Smooth muscle cell (in vitro differentiated cells): Measurements from ENCODE around the gene PNMA8A. TPM values are rescaled to one million over a fixed set of nuclear protein-coding genes. Genes with fewer than 3 reads are reported as not detected.

Source experiments
- DNase-seq: peaks from one replicate; lab custom pipeline; 2025; ENCODE audit not compliant: unreplicated experiment; lab: John Stamatoyannopoulos, UW
- H2AFZ ChIP-seq: fragments of 200-600 bp; sonication (generic); 2 replicates; pipeline ENCODE4 v1.6.0; 2016; ENCODE audit warnings: antibody characterized with exemption, low read depth, mild to moderate bottlenecking
- H3F3A ChIP-seq: fragments of 200-600 bp; sonication (generic); 2 replicates; pipeline ENCODE4 v1.6.0; 2017; ENCODE audit warnings: antibody characterized with exemption, low read depth
- H3K27ac ChIP-seq: fragments of 200-600 bp; sonication (generic); 2 replicates; pipeline ENCODE4 v1.5.1; 2016; ENCODE audit warnings: low read depth, mild to moderate bottlenecking
- H3K27me3 ChIP-seq: fragments of 200-600 bp; sonication (generic); 2 replicates; pipeline ENCODE4 v1.6.1; 2016; ENCODE audit warnings: low read depth, mild to moderate bottlenecking
- H3K36me3 ChIP-seq: fragments of 200-600 bp; sonication (generic); 2 replicates; pipeline ENCODE4 v1.5.1; 2016; ENCODE audit warnings: low read depth
- H3K4me1 ChIP-seq: fragments of 200-600 bp; sonication (generic); 2 replicates; pipeline ENCODE4 v1.5.1; 2016; ENCODE audit warnings: low read depth
- H3K4me2 ChIP-seq: fragments of 200-600 bp; sonication (generic); 2 replicates; pipeline ENCODE4 v1.6.0; 2016; ENCODE audit warnings: mild to moderate bottlenecking
- H3K4me3 ChIP-seq: fragments of 200-600 bp; sonication (generic); 2 replicates; pipeline ENCODE4 v1.5.1; 2016; ENCODE audit warnings: mild to moderate bottlenecking
- H3K79me2 ChIP-seq: fragments of 200-600 bp; sonication (generic); 2 replicates; pipeline ENCODE4 v1.6.0; 2016; ENCODE audit warnings: low read depth, mild to moderate bottlenecking
- H3K9ac ChIP-seq: fragments of 200-600 bp; sonication (generic); 2 replicates; pipeline ENCODE4 v1.6.0; 2016; ENCODE audit warnings: low read depth
- H3K9me3 ChIP-seq: fragments of 200-600 bp; sonication (generic); replicated peaks from 2 replicates; pipeline ENCODE4 v1.5.1; 2016; ENCODE audit warnings: low read depth
- H4K20me1 ChIP-seq: fragments of 200-600 bp; sonication (generic); 2 replicates; pipeline ENCODE4 v1.6.0; 2016; ENCODE audit warnings: low read depth
- WGBS: methylation state at CpG from one replicate; pipeline ENCODE4 v1.1.7; 2016; ENCODE audit warnings: low lambda C conversion rate; 5-methylcytosine and 5-hydroxymethylcytosine counted together
- polyA plus RNA-seq: library from polyadenylated mRNA; unstranded; fragments of >200 nt; fragmentation: Nextera tagmentation; extraction: Ambion mirVana; gene quantifications from 2 replicates; pipeline ENCODE4 v1.2.1, GENCODE V29; 2016
- total RNA-seq: library from RNA; depleted of rRNA; stranded (reverse); fragments of >200 nt; gene quantifications from 2 replicates; pipeline ENCODE4 v1.2.3, GENCODE V29; 2014
- TF ChIP-seq, protein P1 (sequence below): fragments of 200-600 bp; sonication (generic); IDR thresholded peaks from 2 replicates; pipeline ENCODE4 v1.5.1; 2017; ENCODE audit warnings: borderline replicate concordance, mild to moderate bottlenecking, antibody characterized with exemption; ENCODE audit not compliant: insufficient read depth, poor library complexity, severe bottlenecking

Gene PNMA8A
- total and polyA plus RNA-seq, 2 experiments from 2014 or later, result 3.6 to 16.4 TPM

DNA sequence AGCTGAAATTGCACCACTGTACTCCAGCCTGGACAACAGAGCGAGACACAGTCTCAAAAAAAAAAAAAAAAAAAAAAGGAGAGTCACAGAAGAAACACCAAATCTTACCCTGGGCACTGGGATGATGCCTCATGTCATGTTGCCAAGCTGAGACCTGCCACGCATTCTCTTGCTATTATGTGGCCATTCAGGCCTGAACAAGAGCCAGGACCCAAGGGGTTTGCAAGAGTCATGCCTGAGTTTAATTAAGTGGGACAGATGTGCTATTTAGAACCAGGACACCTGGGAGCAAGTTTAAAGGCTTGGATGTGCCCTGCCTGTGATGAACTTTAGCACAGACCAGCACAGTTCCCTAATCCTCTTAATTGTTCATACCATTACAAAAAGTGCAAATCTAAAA is 9.8 kb downstream of the PNMA8A start:
- Histone ChIP-seq H3K4me2 (no peak overlapping the region), H3K27me3 (no peaks in the 10 kb centered on the region), H3K4me1 (no peaks in the 10 kb centered on the region), H3F3A (no peaks in the 10 kb centered on the region), H3K36me3 (no peaks in the 10 kb centered on the region), H3K9me3 (no peaks in the 10 kb centered on the region), H3K79me2 (no peaks in the 10 kb centered on the region), H2AFZ (no peak overlapping the region), H3K27ac (no peak overlapping the region), H3K4me3 (no peak overlapping the region), H3K9ac (no peak overlapping the region), H4K20me1 (no peaks in the 10 kb centered on the region)
- DNase-seq, result no peak
- whole genome bisulfite sequencing, result 93% methylated on average over 2 of the region's 2 CpGs
- TF ChIP-seq, protein P1, sequence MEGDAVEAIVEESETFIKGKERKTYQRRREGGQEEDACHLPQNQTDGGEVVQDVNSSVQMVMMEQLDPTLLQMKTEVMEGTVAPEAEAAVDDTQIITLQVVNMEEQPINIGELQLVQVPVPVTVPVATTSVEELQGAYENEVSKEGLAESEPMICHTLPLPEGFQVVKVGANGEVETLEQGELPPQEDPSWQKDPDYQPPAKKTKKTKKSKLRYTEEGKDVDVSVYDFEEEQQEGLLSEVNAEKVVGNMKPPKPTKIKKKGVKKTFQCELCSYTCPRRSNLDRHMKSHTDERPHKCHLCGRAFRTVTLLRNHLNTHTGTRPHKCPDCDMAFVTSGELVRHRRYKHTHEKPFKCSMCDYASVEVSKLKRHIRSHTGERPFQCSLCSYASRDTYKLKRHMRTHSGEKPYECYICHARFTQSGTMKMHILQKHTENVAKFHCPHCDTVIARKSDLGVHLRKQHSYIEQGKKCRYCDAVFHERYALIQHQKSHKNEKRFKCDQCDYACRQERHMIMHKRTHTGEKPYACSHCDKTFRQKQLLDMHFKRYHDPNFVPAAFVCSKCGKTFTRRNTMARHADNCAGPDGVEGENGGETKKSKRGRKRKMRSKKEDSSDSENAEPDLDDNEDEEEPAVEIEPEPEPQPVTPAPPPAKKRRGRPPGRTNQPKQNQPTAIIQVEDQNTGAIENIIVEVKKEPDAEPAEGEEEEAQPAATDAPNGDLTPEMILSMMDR, result no peak

DNA sequence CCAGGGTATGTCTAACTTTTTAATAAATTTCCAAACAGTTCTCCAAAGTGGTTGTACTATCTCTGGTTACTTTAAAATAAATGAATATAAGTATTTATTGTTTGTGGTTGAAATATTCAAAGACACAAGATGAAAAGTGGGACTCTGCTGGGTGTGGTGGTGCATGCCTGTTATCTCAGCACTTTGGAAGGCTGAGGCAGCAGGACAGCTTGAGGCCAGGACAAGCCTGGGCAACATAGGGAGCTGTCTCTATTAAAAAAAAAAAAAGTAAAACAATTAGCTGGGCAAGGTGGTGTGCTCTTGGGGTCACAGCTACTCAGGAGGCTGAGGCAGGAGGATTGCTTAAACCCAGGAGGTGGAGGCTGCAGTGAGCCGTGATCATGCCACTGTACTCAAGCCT is 10.4 kb downstream of the PNMA8A start:
- Histone ChIP-seq H2AFZ (no peak overlapping the region), H3K4me2 (no peak overlapping the region), H3K27ac (no peak overlapping the region), H3K79me2 (no peaks in the 10 kb centered on the region), H3K9me3 (no peaks in the 10 kb centered on the region), H3K4me3 (no peak overlapping the region), H3K36me3 (no peaks in the 10 kb centered on the region), H3K4me1 (no peaks in the 10 kb centered on the region), H4K20me1 (no peaks in the 10 kb centered on the region), H3K9ac (no peak overlapping the region), H3F3A (no peaks in the 10 kb centered on the region), H3K27me3 (no peaks in the 10 kb centered on the region)
- TF ChIP-seq, protein P1, result no peak
- DNase-seq, result no peak
- 95% methylated on average over 1 of the region's 1 CpG for WGBS

DNA sequence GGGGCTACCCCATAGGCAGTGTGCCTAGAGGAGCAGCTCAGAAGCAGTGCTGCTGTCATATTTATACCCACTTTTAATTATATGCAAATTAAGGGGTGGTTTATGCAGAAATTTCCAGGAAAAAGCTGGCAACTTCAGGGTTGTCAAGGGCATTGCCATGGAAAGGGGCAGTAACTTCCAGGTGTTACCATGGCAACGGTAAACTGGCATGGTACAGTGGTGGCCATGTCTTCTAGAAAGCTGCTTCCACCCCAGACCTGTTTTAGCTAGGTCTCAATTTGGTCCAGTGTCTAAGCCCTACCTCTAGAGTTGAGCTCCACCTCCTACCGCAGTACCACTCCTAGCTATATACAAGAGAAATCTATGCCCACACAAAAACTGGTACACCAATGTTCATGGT is 11.3 kb downstream of the PNMA8A start:
- no peaks in the 10 kb centered on the region for H4K20me1 ChIP-seq
- H3F3A ChIP-seq, result no peaks in the 10 kb centered on the region
- H3K9ac ChIP-seq, result no peak overlapping the region
- H3K9me3 ChIP-seq, result no peaks in the 10 kb centered on the region
- no peak overlapping the region for H3K4me3 ChIP-seq
- 96% methylated on average over 2 of the region's 2 CpGs for WGBS
- no peaks in the 10 kb centered on the region for H3K36me3 ChIP-seq
- no peaks in the 10 kb centered on the region for H3K79me2 ChIP-seq
- H3K4me1 ChIP-seq, result no peaks in the 10 kb centered on the region
- H3K27me3 ChIP-seq, result no peaks in the 10 kb centered on the region
- H3K4me2 ChIP-seq, result no peak overlapping the region
- no peak for DNase-seq
- H2AFZ ChIP-seq, result no peak overlapping the region
- TF ChIP-seq, protein P1, result no peak
- no peak overlapping the region for H3K27ac ChIP-seq

DNA sequence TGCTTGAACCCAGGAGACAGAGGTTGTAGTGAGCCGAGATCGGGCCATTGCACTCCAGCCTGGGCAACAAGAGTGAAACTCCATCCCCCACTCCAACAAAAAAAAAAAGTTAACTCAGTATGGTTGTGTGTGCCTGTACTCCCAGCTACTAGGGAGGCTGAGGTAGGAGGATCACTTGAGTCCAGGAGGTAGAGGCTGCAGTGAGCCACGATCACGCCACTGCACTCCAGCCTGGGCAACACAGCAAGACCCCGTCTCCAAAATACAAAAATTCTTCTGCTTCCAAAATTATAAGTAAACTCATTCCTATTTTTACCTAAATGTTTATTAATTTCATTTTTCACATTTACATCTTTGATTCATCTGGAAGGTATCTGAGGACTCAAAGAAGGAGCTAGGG is 14.4 kb downstream of the PNMA8A start:
- H3K79me2 ChIP-seq, result no peaks in the 10 kb centered on the region
- no peaks in the 10 kb centered on the region for H3K9me3 ChIP-seq
- TF ChIP-seq, protein P1, result no peak
- no peaks in the 10 kb centered on the region for H3F3A ChIP-seq
- no peak overlapping the region for H3K27ac ChIP-seq
- H3K36me3 ChIP-seq, result no peaks in the 10 kb centered on the region
- no peak overlapping the region for H3K4me3 ChIP-seq
- no peaks in the 10 kb centered on the region for H3K4me1 ChIP-seq
- 93% methylated on average over 5 of the region's 5 CpGs for WGBS
- H3K4me2 ChIP-seq, result no peak overlapping the region
- H4K20me1 ChIP-seq, result no peaks in the 10 kb centered on the region
- no peaks in the 10 kb centered on the region for H3K27me3 ChIP-seq
- no peak overlapping the region for H2AFZ ChIP-seq
- DNase-seq, result no peak
- no peak overlapping the region for H3K9ac ChIP-seq
